GM12878 (cell line): ENCODE data around the gene PCNX4. TPM values are rescaled to one million over a fixed set of nuclear protein-coding genes. Genes with fewer than 3 reads are reported as not detected.

Source experiments
- ATAC-seq: fragments of 200-7000 bp; cut with Tn5 transposase; 3 replicates; pipeline ENCODE4 v1.9.1; 2020; ENCODE audit warnings: mild to moderate bottlenecking, moderate library complexity
- BruUV-seq: library from RNA; stranded (reverse); fragments of 400-500 nt; replicated peaks from 2 replicates; lab custom pipeline; 2021; lab: Mats Ljungman, UMichigan
- CTCF ChIA-PET: fragments of 300-600 bp; sonication (Branson Sonifier 250); formaldehyde crosslinking; extraction: SDS; loops from one replicate; lab custom pipeline; 2021; ENCODE audit warnings: inconsistent platforms; lab: Yijun Ruan, JAX
- POLR2A ChIA-PET: fragments of 350-600 bp; formaldehyde crosslinking; extraction: SDS; loops from one replicate; lab custom pipeline; 2021; ENCODE audit warnings: inconsistent platforms; lab: Charles Lee
- RAD21 ChIA-PET: fragments of 300-600 bp; sonication (Branson Sonifier 250); formaldehyde crosslinking; loops from one replicate; lab custom pipeline; 2023; ENCODE audit warnings: antibody characterized with exemption; ENCODE audit not compliant: unreplicated experiment; lab: Charles Lee
- SMC1A ChIA-PET: fragments of 300-600 bp; sonication (Branson Sonifier 250); formaldehyde crosslinking; loops from one replicate; lab custom pipeline; 2023; ENCODE audit not compliant: unreplicated experiment, uncharacterized antibody; lab: Charles Lee
- DNase-seq: peaks from one replicate; pipeline ENCODE4 v3.0.0-alpha.2; 2011; ENCODE audit warnings: low read depth, low spot score
- FAIRE-seq: peaks from 3 replicates; lab custom pipeline; 2011; peaks lifted over from hg19 to GRCh38; lab: Jason Lieb, UNC
- H2AFZ ChIP-seq: 2 replicates; pipeline ENCODE4 v1.6.0; 2011; ENCODE audit warnings: low read depth, low read length, control low read depth; ENCODE audit not compliant: control insufficient read depth
- H3K27ac ChIP-seq: 2 replicates; pipeline ENCODE4 v1.5.1; 2011; ENCODE audit warnings: control low read depth; ENCODE audit not compliant: control insufficient read depth, insufficient read depth
- H3K27me3 ChIP-seq, 2 experiments: replicated peaks in 1 of 2; 2 replicates each; pipeline versions ENCODE4 v1.6.0 to v1.6.1; 2011; ENCODE audit warnings: low read length in 1 of 2; ENCODE audit not compliant: control insufficient read depth in 2 of 2, insufficient read depth in 2 of 2
- H3K36me3 ChIP-seq, 2 experiments: 2 replicates each; pipeline ENCODE4 v1.5.1; 2011; ENCODE audit warnings: low read length in 1 of 2; ENCODE audit not compliant: control insufficient read depth in 2 of 2, insufficient read depth in 2 of 2
- H3K4me1 ChIP-seq: 2 replicates; pipeline ENCODE4 v1.6.1; 2011; ENCODE audit warnings: mild to moderate bottlenecking, low read length, moderate library complexity, mixed read lengths; ENCODE audit not compliant: control insufficient read depth, insufficient read depth
- H3K4me2 ChIP-seq: 2 replicates; pipeline ENCODE4 v1.6.0; 2011; ENCODE audit warnings: control low read depth; ENCODE audit not compliant: control insufficient read depth, insufficient read depth
- H3K4me3 ChIP-seq: fragments of 200-600 bp; sonication (generic); 2 replicates; pipeline ENCODE4 v1.5.1; 2016
- H3K79me2 ChIP-seq: 2 replicates; pipeline ENCODE4 v1.6.0; 2011; ENCODE audit warnings: low read length; ENCODE audit not compliant: control insufficient read depth, insufficient read depth
- H3K9ac ChIP-seq: 2 replicates; pipeline ENCODE4 v1.8.0; 2011; ENCODE audit warnings: low read length, control low read depth, mixed read lengths; ENCODE audit not compliant: control insufficient read depth, insufficient read depth
- H3K9me3 ChIP-seq: replicated peaks from 3 replicates; pipeline ENCODE4 v1.5.1; 2011; ENCODE audit warnings: mild to moderate bottlenecking, low read length; ENCODE audit not compliant: control insufficient read depth, insufficient read depth
- H4K20me1 ChIP-seq: 2 replicates; pipeline ENCODE4 v1.6.0; 2011; ENCODE audit not compliant: control insufficient read depth, insufficient read depth
- FOXM1 ChIP-seq: IDR thresholded peaks from 2 replicates; pipeline ENCODE4 v1.6.1; 2012; ENCODE audit warnings: low read depth, mild to moderate bottlenecking, inconsistent platforms, low read length, moderate library complexity
- GABPA ChIP-seq: IDR thresholded peaks from 2 replicates; pipeline ENCODE4 v1.6.1; 2014; ENCODE audit warnings: antibody characterized with exemption, low read depth, mild to moderate bottlenecking, inconsistent platforms
- HCFC1 ChIP-seq: fragments of 150-350 bp; IDR thresholded peaks from 2 replicates; pipeline ENCODE4 v1.6.1; 2014; ENCODE audit warnings: low read length
- MEF2A ChIP-seq: IDR thresholded peaks from 2 replicates; pipeline ENCODE4 v1.6.1; 2011; ENCODE audit warnings: low read depth, mild to moderate bottlenecking, low read length, moderate library complexity; ENCODE audit not compliant: insufficient read depth
- MXI1 ChIP-seq: fragments of 150-350 bp; IDR thresholded peaks from 2 replicates; pipeline ENCODE4 v1.6.1; 2011; ENCODE audit warnings: low read depth, mild to moderate bottlenecking, inconsistent platforms, low read length, improper control_type of control experiment
- MYC ChIP-seq: IDR thresholded peaks from 2 replicates; pipeline ENCODE4 v1.6.1; 2011; ENCODE audit warnings: mild to moderate bottlenecking, low read length, moderate library complexity, inconsistent platforms; ENCODE audit not compliant: insufficient read depth, insufficient replicate concordance, insufficient read length, severe bottlenecking
- NFYA ChIP-seq: IDR thresholded peaks from 2 replicates; pipeline ENCODE4 v1.6.1; 2011; ENCODE audit warnings: low read depth, mild to moderate bottlenecking, low read length, improper control_type of control experiment, borderline replicate concordance
- NR2F1 ChIP-seq: fragments of 450-650 bp; conservative IDR thresholded peaks from 2 replicates; pipeline ENCODE4 v1.6.1; 2017; ENCODE audit warnings: mild to moderate bottlenecking
- PAX8 ChIP-seq: fragments of 450-650 bp; IDR thresholded peaks from 2 replicates; pipeline ENCODE4 v1.6.1; 2017; ENCODE audit warnings: mild to moderate bottlenecking, moderate library complexity
- RB1 ChIP-seq: fragments of 450-650 bp; formaldehyde crosslinking; IDR thresholded peaks from 2 replicates; pipeline ENCODE4 v1.6.1; 2017; ENCODE audit warnings: mild to moderate bottlenecking, borderline replicate concordance
- REST ChIP-seq: IDR thresholded peaks from 2 replicates; pipeline ENCODE4 v1.6.1; 2012; ENCODE audit warnings: mild to moderate bottlenecking, low read depth, low read length
- RFX5 ChIP-seq: IDR thresholded peaks from 2 replicates; pipeline ENCODE4 v1.6.1; 2011; ENCODE audit warnings: low read depth, low read length, improper control_type of control experiment
- SMAD5 ChIP-seq: IDR thresholded peaks from 2 replicates; pipeline ENCODE4 v1.6.1; 2016; ENCODE audit warnings: antibody characterized with exemption, low read depth
- SMARCA5 ChIP-seq: fragments of 450-650 bp; IDR thresholded peaks from 2 replicates; pipeline ENCODE4 v1.6.1; 2017; ENCODE audit warnings: mild to moderate bottlenecking
- TAF1 ChIP-seq: IDR thresholded peaks from 2 replicates; pipeline ENCODE4 v1.6.1; 2011; ENCODE audit warnings: mild to moderate bottlenecking, low read depth, low read length, borderline replicate concordance
- TCF7 ChIP-seq: IDR thresholded peaks from 2 replicates; pipeline ENCODE4 v1.6.1; 2014; ENCODE audit warnings: antibody characterized with exemption, borderline replicate concordance
- WGBS: methylation state at CpG from one replicate; pipeline ENCODE4 v1.1.6; 2016; ENCODE audit warnings: low lambda C conversion rate; ENCODE audit not compliant: insufficient replicate concordance, insufficient coverage; ENCODE audit errors: missing lambda C conversion rate; 5-methylcytosine and 5-hydroxymethylcytosine counted together
- in situ Hi-C: fragments of 300-500 bp; cut with MboI; formaldehyde crosslinking; loops from 9 replicates; pipeline ENCODE4 v1.14.3; 2018; ENCODE audit warnings: mixed read lengths
- intact Hi-C: fragments of 100-400 bp; cut with micrococcal nuclease; formaldehyde crosslinking; loops from one replicate; pipeline ENCODE4 v1.14.2; 2022; ENCODE audit not compliant: unreplicated experiment
- polyA plus RNA-seq, 11 experiments: library from polyadenylated mRNA; depleted of rRNA in 4 of 11; unstranded in 6 of 11; stranded (reverse) in 5 of 11; fragments of >200 nt; fragmentation: Nextera tagmentation in 4 of 11; fragmentation: Illumina TruSeq in 1 of 11; extraction: Ambion mirVana in 4 of 11; extraction: Trizol in 1 of 11; gene quantifications; 1 replicate in 1 of 11; 2 replicates in 10 of 11; pipeline versions ENCODE4 v1.2.1 to v1.2.3, GENCODE V29; 2011 to 2016; ENCODE audit warnings: inconsistent platforms in 2 of 11, missing spikeins in 2 of 11, low read depth in 1 of 11
- total RNA-seq, 4 experiments: library from RNA; depleted of rRNA in 3 of 4; stranded (reverse); fragments of >200 nt in 3 of 4; fragmentation: Illumina TruSeq in 1 of 4; extraction: Trizol in 1 of 4; gene quantifications; 2 replicates each; pipeline versions ENCODE4 v1.2.1 to v1.2.3, GENCODE V29; 2013 to 2021

The PCNX4 gene
- total and polyA plus RNA-seq, 10 of the 15 experiments (the other 5 are each of a cell fraction or from before 2014, with no cell fraction given) = 13.8 to 56.6 (median 39.4) TPM

DNA sequence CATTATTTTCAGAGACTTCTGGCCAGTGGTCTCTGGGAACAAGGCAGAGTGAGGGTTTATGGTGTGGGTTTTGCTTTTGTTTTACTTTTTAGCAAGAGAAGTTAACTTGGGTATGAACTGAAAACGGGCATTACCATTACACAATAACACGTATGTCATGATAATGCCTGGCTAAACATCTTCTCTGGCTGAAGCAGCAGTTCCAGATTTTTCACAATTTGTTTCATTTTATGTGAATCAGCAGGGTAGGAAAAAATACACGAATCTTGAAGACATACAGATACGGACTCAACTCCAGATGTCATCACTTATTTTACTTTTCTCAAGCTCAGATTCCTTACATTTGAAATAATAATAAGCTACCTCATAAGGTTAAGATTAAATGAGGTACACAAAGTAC is 2.5 kb upstream of the PCNX4 start (continued):
- no peak for TF ChIP-seq HCFC1
- no peak for TF ChIP-seq RFX5
- no peak for TF ChIP-seq GABPA
- no peak for TF ChIP-seq MEF2A
- no peak for TF ChIP-seq RB1
- no peak for TF ChIP-seq TAF1
- no peak for TF ChIP-seq NFYA
- TF ChIP-seq SMAD5 = no peak
- TF ChIP-seq FOXM1 = no peak
- no peak for TF ChIP-seq MXI1

DNA sequence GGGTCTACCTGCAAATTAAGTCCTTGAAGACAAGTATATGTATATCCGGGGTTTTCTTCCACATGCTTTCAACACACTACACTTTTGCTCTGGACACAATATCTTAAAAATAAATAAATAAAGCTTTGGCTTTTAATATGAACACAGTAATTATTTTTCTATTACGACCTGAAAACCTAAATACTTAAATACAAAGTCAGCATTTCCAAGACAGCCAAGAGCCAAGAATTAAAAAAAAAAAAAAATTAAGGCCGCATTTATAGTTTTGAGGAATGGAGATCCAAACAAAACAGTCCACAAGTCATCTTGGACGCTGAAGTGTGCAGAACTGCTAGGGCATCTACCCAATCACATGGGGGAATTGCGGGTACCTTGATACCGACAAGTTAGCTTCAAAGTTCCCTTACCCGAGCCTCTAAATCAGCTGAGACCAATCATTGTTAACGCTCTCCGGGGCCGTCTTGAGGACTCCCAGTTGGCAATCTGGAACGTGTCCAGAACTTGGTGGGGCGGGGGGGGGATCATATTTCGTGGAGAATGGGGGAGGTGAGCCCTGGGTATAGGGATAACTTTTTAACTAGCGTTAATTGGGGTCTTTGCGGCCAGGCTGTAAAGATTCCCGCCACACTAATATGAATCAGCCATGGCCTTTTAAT is 731 bp upstream of the PCNX4 start:
- intact Hi-C loops (loop anchor here (5.0 to 10.0 kb wide), 3 partner anchors 116 to 606 kb away; partner anchors contain the start of genes JKAMP and L3HYPDH), in situ Hi-C loops (no loop called here)
- H3K9ac ChIP-seq = peak overlapping the region; percentile 96
- peak overlapping the region; percentile 74 for H3K4me3 ChIP-seq
- TF ChIP-seq PAX8 = no peak
- TF ChIP-seq TAF1 = no peak
- TF ChIP-seq MYC = no peak
- TF ChIP-seq TCF7 = no peak
- TF ChIP-seq REST = no peak
- no peak for TF ChIP-seq NR2F1
- TF ChIP-seq SMARCA5 = no peak
- RAD21 ChIA-PET = interaction anchor here (0.5 to 3.4 kb wide), 3 partner anchors 69 to 93 kb away, joined by 3 to 19 read pairs (median 5); partner anchors contain the start of gene DHRS7
- TSS peak; percentile 95 for BruUV-seq
- FAIRE-seq (no peak), DNase-seq (no peak), ATAC-seq (peak; percentile 13)
- peak overlapping the region; percentile 95 for H3K27ac ChIP-seq
- no peaks in the 10 kb centered on the region for H3K27me3 ChIP-seq
- H3K36me3 ChIP-seq = no peaks in the 10 kb centered on the region
- H3K79me2 ChIP-seq = peaks cover 43% of the 10 kb centered on the region
- SMC1A ChIA-PET = interaction anchor here (0.6 to 2.3 kb wide), 7 partner anchors 14 to 93 kb away, joined by 3 to 9 read pairs (median 3); no protein-coding TSS in a partner anchor
- peaks cover 11% of the 10 kb centered on the region for H3K4me1 ChIP-seq
- H3K4me2 ChIP-seq = peak overlapping the region; percentile 71
- 15% methylated on average over 15 of the region's 16 CpGs for WGBS
- peak overlapping the region; percentile 97 for H2AFZ ChIP-seq
- no peaks in the 10 kb centered on the region for H3K9me3 ChIP-seq
- no peaks in the 10 kb centered on the region for H4K20me1 ChIP-seq
- POLR2A ChIA-PET = interaction anchor here (0.5 to 0.7 kb wide), 4 partner anchors 9 to 1266 kb away, joined by 3 to 6 read pairs (median 4); no protein-coding TSS in a partner anchor
- CTCF ChIA-PET = interaction anchor here (0.9 to 1.7 kb wide), 10 partner anchors 19 to 240 kb away, joined by 3 to 6 read pairs (median 4); partner anchors contain the start of gene DHRS7
